ENCODE measurements around the gene SBF2. TPM values are rescaled to one million over a fixed set of nuclear protein-coding genes. Genes with fewer than 3 reads are reported as not detected.

Gene SBF2
- total RNA-seq, 1 experiment from 2014 or later, result 30.2 TPM

GRCh38 chr11:10050561-10050960, 243.5 kb downstream of the SBF2 start:
- H3K14ac ChIP-seq (ENCODE audit: insufficient read depth, low read length), result no peak overlapping the region
- Mint-ChIP-seq H3K36me3 (ENCODE audit: insufficient read depth in 1 of 3, low read depth in 3 of 3) (peaks cover 2 to 7% (median 3%) of the 10 kb centered on the region in 3 experiments; a peak in 4 of 7 replicates), H3K4me3 (no peak overlapping the region), H3K4me1 (peaks cover 0 to 5% of the 10 kb centered on the region in 2 experiments; a peak in 2 of 4 replicates), H3K27me3 (ENCODE audit: low read depth) (no peaks in the 10 kb centered on the region), H3K27ac (no peak overlapping the region), H3K9me3 (peaks cover 5 to 8% of the 10 kb centered on the region in 2 experiments; a peak in 2 of 5 replicates)
- H2BK20ac ChIP-seq (ENCODE audit: low read depth, low read length, poor library complexity, severe bottlenecking), result no peak overlapping the region
- no peak overlapping the region for H3K9ac ChIP-seq (ENCODE audit: extremely low read depth, insufficient read length, low read length)
- H4K5ac ChIP-seq (ENCODE audit: insufficient read length, low read depth, low read length), result no peak overlapping the region
- no peaks in the 10 kb centered on the region for H3K23me2 ChIP-seq (ENCODE audit: insufficient read length, low read depth, low read length, poor library complexity, severe bottlenecking)
- no peaks in the 10 kb centered on the region for H3K79me2 ChIP-seq (ENCODE audit: insufficient read depth, low read length)
- H4K20me1 ChIP-seq (ENCODE audit: control insufficient read depth, insufficient read depth, insufficient read length), result no peaks in the 10 kb centered on the region
- H3K23ac ChIP-seq (ENCODE audit: insufficient read length, low read depth, low read length), result no peak overlapping the region
- H3K27ac ChIP-seq (ENCODE audit: insufficient read length, low read depth, low read length), result no peak overlapping the region
- no peak overlapping the region for H2BK12ac ChIP-seq (ENCODE audit: insufficient read length, low read depth, low read length)
- no peak overlapping the region for H2BK15ac ChIP-seq (ENCODE audit: low read depth, low read length)
- no peak overlapping the region for H3K18ac ChIP-seq (ENCODE audit: insufficient read length, low read depth, low read length)
- no peak for TF ChIP-seq CTCF (conservative IDR thresholded peaks at IDR 0.05)
- no peak overlapping the region for H3K4me2 ChIP-seq (ENCODE audit: insufficient read depth, insufficient read length, low read length)
- no peaks in the 10 kb centered on the region for H3K4me1 ChIP-seq (ENCODE audit: insufficient read depth, low read length)
- no peak overlapping the region for H4K91ac ChIP-seq (ENCODE audit: insufficient read length, low read depth, low read length)
- H2BK120ac ChIP-seq (ENCODE audit: low read depth, low read length, poor library complexity, severe bottlenecking), result no peak overlapping the region
- H3K27me3 ChIP-seq (ENCODE audit: insufficient read depth, low read length), result no peaks in the 10 kb centered on the region
- no peak for DNase-seq
- no peak overlapping the region for H4K8ac ChIP-seq (replicated peaks; ENCODE audit: insufficient read length, low read depth, low read length)
- H3K4ac ChIP-seq (ENCODE audit: low read depth, low read length), result no peak overlapping the region
- H3T11ph ChIP-seq (ENCODE audit: low read length), result no peak overlapping the region
- no peaks in the 10 kb centered on the region for H3K9me3 ChIP-seq (ENCODE audit: control insufficient read depth, low read depth, low read length)
- no peaks in the 10 kb centered on the region for H3K79me1 ChIP-seq (ENCODE audit: insufficient read depth, low read depth, low read length, poor library complexity, severe bottlenecking)
- no peak overlapping the region for H2BK5ac ChIP-seq (ENCODE audit: insufficient read length, low read length)
- H3K56ac ChIP-seq (ENCODE audit: insufficient read length, low read depth, low read length), result no peak overlapping the region
- H2AK5ac ChIP-seq (ENCODE audit: insufficient read length, low read length), result no peak overlapping the region
- H2AFZ ChIP-seq (ENCODE audit: low read length), result no peak overlapping the region

All from H9 (cell line).